ENCODE results near the gene TGFBR2. TPM values are rescaled to one million over a fixed set of nuclear protein-coding genes. Genes with fewer than 3 reads are reported as not detected.

TGFBR2 gene
- total and polyA plus RNA-seq, 8 donors, result 109 to 269 (median 122) TPM

DNA sequence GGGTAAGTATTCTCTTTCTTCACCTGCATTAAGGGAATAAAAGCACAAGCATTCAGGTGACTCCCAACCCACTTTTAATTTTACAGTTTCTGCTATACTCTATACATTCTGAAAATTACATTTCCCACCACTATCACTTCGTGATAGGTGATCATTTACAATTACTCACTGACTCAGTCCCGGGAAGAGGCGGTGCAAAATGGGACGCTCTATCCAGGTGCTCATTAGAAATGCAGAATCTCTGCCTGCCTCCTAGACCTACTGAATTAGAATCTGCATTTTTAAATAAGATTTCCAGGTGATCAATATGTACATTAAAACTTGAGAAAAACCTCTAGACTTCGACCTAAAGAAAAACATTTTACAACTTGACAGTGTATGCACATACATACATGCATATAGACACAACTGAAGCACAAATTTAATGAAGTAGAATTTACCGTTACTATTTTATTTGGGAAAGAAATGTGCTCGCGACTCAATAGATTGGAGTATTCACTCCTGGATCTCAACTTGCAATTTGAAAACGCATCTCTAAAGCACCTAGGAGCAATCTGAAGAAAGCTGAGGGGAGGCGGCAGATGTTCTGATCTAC, 598 bp upstream of the TGFBR2 start:
- Histone ChIP-seq H3K9me3 (no peaks in the 10 kb centered on the region), H3K27ac (peak overlapping the region; percentile 99 to 100), H3K4me3 (peak overlapping the region; percentile 75 to 88), H3K4me1 (peaks cover 18 to 68% of the 10 kb centered on the region in 2 donors), H3K27me3 (no peaks in the 10 kb centered on the region), H3K36me3 (no peaks in the 10 kb centered on the region)
- TF ChIP-seq, protein P1, sequence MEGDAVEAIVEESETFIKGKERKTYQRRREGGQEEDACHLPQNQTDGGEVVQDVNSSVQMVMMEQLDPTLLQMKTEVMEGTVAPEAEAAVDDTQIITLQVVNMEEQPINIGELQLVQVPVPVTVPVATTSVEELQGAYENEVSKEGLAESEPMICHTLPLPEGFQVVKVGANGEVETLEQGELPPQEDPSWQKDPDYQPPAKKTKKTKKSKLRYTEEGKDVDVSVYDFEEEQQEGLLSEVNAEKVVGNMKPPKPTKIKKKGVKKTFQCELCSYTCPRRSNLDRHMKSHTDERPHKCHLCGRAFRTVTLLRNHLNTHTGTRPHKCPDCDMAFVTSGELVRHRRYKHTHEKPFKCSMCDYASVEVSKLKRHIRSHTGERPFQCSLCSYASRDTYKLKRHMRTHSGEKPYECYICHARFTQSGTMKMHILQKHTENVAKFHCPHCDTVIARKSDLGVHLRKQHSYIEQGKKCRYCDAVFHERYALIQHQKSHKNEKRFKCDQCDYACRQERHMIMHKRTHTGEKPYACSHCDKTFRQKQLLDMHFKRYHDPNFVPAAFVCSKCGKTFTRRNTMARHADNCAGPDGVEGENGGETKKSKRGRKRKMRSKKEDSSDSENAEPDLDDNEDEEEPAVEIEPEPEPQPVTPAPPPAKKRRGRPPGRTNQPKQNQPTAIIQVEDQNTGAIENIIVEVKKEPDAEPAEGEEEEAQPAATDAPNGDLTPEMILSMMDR (IDR thresholded peaks at IDR 0.05), result no peak
- intact Hi-C loops (cut with DNase I), result no loop called here
- no peak for DNase-seq
- ATAC-seq, result peak; percentile 15

DNA sequence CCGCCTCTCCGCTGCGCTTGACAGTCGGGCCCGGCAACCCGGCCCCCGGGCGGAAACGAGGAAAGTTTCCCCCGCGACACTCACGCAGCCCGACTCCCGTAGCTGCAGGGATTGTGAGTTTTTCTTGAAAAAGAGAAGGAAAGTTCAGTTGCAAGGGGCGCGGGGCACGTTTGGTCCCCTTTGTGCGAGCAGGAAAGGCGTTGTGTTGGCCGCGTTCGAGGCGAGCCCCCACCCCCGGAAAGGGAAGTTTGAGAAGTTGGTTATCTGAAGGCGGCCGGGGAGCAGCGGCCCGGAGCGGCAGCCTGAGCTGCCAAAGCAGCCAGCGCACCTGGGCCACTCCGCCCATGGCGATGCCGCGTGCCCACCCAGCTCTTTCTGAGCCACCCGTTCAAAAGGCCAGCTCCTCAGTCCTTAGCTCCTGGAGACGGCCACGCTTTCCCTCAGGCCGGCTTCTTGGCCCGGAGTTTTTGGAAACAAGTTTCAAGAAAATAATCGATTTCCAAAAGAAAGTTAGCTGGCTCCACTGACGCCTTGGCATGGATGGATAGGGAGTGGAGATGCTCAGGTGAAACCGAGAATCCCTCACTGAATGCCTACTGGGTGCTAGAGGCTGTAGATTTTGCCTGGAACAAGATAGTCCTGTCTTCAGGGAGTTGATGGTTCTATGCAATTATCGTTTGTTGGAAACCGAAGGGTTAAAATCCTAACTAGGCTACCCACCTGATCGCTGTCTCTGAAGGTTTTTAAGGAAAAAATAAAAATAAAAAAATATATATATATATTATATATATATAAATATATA, 832 bp downstream of the TGFBR2 start:
- H3K27me3 ChIP-seq, result no peaks in the 10 kb centered on the region
- DNase-seq (peak; percentile 49 to 95 (median 76)), ATAC-seq (peak; percentile 47)
- H3K4me1 ChIP-seq, result peaks cover 31 to 79% of the 10 kb centered on the region in 2 donors
- TF ChIP-seq, protein P1 (IDR thresholded peaks at IDR 0.05), result no peak
- H3K36me3 ChIP-seq, result no peaks in the 10 kb centered on the region
- peak overlapping the region; percentile 99 to 100 for H3K27ac ChIP-seq
- intact Hi-C loops (cut with DNase I), result no loop called here
- peak overlapping the region; percentile 75 to 88 for H3K4me3 ChIP-seq
- H3K9me3 ChIP-seq, result no peaks in the 10 kb centered on the region

DNA sequence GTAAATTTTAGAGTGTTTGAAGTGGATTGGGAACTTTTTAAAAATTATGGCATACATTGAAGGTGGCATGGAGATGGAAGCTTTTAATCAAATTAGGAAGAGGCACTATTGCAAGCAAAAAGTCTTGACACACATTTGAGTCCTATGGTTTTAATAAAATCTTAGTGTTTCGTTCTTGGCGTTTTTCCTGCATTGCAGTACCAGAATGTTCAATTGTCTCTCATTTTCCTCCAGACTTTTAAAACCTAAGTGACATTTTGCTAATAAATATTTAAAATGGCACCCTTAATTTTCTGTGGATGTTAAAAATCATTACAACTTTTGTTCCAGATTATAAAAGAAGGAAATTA, 2.2 kb downstream of the TGFBR2 start:
- H3K4me1 ChIP-seq, result peaks cover 37 to 82% of the 10 kb centered on the region in 2 donors
- DNase-seq, result no peak
- TF ChIP-seq, protein P1 (IDR thresholded peaks at IDR 0.05), result no peak
- intact Hi-C loops (cut with DNase I), result no loop called here
- H3K36me3 ChIP-seq, result no peaks in the 10 kb centered on the region
- peak overlapping the region; percentile 75 to 88 for H3K4me3 ChIP-seq
- peak overlapping the region; percentile 66 to 100 for H3K27ac ChIP-seq
- H3K27me3 ChIP-seq, result no peaks in the 10 kb centered on the region
- ATAC-seq, result no peak
- no peaks in the 10 kb centered on the region for H3K9me3 ChIP-seq

DNA sequence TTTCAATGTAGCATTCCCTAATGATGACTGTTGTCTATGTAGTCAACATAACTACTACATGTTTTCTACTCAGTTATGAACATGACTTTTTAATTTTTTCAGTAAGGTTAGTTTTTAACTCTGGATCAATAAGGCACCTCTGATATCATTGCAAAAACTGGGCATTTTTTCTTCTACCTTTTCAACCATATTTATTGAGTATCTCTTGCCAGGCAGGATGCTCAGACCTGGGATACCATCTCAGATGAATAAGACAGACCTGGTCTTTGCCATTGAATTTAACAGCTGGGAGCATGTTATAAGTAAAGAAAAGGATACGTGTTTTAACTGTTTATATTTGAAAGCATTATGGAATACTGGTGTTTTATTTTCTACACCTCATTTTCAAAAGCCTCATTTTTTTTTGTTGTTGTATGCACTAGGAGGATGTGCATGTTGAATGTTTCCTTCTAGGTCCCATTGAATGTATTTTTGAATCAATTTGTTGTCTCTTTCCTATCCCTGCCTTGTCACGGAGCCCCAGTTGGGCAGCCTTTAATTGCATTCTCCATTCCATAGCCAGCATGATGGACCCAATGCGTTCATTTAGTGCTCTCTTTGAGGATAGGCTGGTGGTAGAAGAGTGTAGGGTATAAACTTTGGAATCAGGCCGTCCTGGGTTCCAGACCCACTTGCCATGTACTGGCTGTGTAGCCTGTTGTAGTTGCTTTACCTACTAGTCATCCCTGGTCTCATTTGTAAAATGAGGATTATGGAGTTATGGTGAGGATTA, 3.7 kb downstream of the TGFBR2 start:
- H3K27ac ChIP-seq, result peak overlapping the region; percentile 66 to 100
- H3K36me3 ChIP-seq, result no peaks in the 10 kb centered on the region
- intact Hi-C loops (cut with DNase I), result no loop called here
- H3K4me3 ChIP-seq, result peak overlapping the region in 1 of 2 donors; percentile 75
- ATAC-seq (no peak), DNase-seq (no peak)
- H3K27me3 ChIP-seq, result no peaks in the 10 kb centered on the region
- peaks cover 43 to 82% of the 10 kb centered on the region in 2 donors for H3K4me1 ChIP-seq
- TF ChIP-seq, protein P1 (IDR thresholded peaks at IDR 0.05), result no peak
- no peaks in the 10 kb centered on the region for H3K9me3 ChIP-seq

All from left lung (tissue), 10 donors.